Osteocyte (in vitro differentiated cells): ENCODE measurements around the gene ADAMTS8. TPM values are rescaled to one million over a fixed set of nuclear protein-coding genes. Genes with fewer than 3 reads are reported as not detected.

Experiments used
- DNase-seq: peaks from one replicate; pipeline ENCODE4 v3.0.0; 2021; ENCODE audit warnings: mixed read lengths; ENCODE audit not compliant: unreplicated experiment; ENCODE audit errors: extremely low spot score
- H3K27ac Mint-ChIP-seq: one replicate; pipeline ENCODE4 v1.8.0; 2021; ENCODE audit warnings: mild to moderate bottlenecking, mixed read lengths; ENCODE audit not compliant: unreplicated experiment
- H3K27me3 Mint-ChIP-seq: one replicate; pipeline ENCODE4 v1.8.0; 2021; ENCODE audit warnings: mixed read lengths; ENCODE audit not compliant: unreplicated experiment
- H3K36me3 Mint-ChIP-seq: one replicate; pipeline ENCODE4 v1.8.0; 2021; ENCODE audit warnings: mixed read lengths; ENCODE audit not compliant: unreplicated experiment
- H3K4me1 Mint-ChIP-seq: one replicate; pipeline ENCODE4 v1.8.0; 2021; ENCODE audit warnings: mixed read lengths; ENCODE audit not compliant: unreplicated experiment
- H3K4me3 Mint-ChIP-seq: one replicate; pipeline ENCODE4 v1.8.0; 2021; ENCODE audit warnings: mild to moderate bottlenecking, moderate library complexity, mixed read lengths; ENCODE audit not compliant: unreplicated experiment
- H3K9me3 Mint-ChIP-seq: one replicate; pipeline ENCODE4 v1.8.0; 2021; ENCODE audit warnings: mixed read lengths; ENCODE audit not compliant: unreplicated experiment
- CTCF ChIP-seq: fragments of 200-600 bp; sonication (generic); IDR thresholded peaks from 2 replicates; pipeline ENCODE4 v1.5.0; 2021; ENCODE audit warnings: antibody characterized with exemption, mild to moderate bottlenecking, moderate library complexity
- total RNA-seq: library from RNA; stranded (reverse); gene quantifications from 2 replicates; pipeline ENCODE4 v1.2.1, GENCODE V29; 2021

ADAMTS8 gene
- total RNA-seq, 1 donor from 2014 or later = 0.19 TPM

GRCh38 chr11:130415731-130416529 lies 12.5 kb downstream of the ADAMTS8 start:
- peaks cover 17% of the 10 kb centered on the region for H3K4me1 Mint-ChIP-seq
- H3K9me3 Mint-ChIP-seq = no peaks in the 10 kb centered on the region
- no peak overlapping the region for H3K27ac Mint-ChIP-seq
- H3K27me3 Mint-ChIP-seq = peaks cover 14% of the 10 kb centered on the region
- H3K36me3 Mint-ChIP-seq = no peaks in the 10 kb centered on the region
- DNase-seq = no peak
- H3K4me3 Mint-ChIP-seq = no peak overlapping the region
- no peak for TF ChIP-seq CTCF

GRCh38 chr11:130414107-130415080 lies 14.0 kb downstream of the ADAMTS8 start:
- no peak for DNase-seq
- H3K9me3 Mint-ChIP-seq = no peaks in the 10 kb centered on the region
- H3K27ac Mint-ChIP-seq = no peak overlapping the region
- no peaks in the 10 kb centered on the region for H3K36me3 Mint-ChIP-seq
- no peak overlapping the region for H3K4me3 Mint-ChIP-seq
- peaks cover 18% of the 10 kb centered on the region for H3K27me3 Mint-ChIP-seq
- H3K4me1 Mint-ChIP-seq = peaks cover 17% of the 10 kb centered on the region
- TF ChIP-seq CTCF = no peak

GRCh38 chr11:130413405-130414106 lies 14.9 kb downstream of the ADAMTS8 start:
- no peak for DNase-seq
- H3K4me1 Mint-ChIP-seq = peaks cover 13% of the 10 kb centered on the region
- H3K9me3 Mint-ChIP-seq = no peaks in the 10 kb centered on the region
- H3K36me3 Mint-ChIP-seq = no peaks in the 10 kb centered on the region
- no peak overlapping the region for H3K4me3 Mint-ChIP-seq
- TF ChIP-seq CTCF = no peak
- H3K27ac Mint-ChIP-seq = no peak overlapping the region
- H3K27me3 Mint-ChIP-seq = peaks cover 22% of the 10 kb centered on the region

GRCh38 chr11:130411223-130411622 lies 17.2 kb downstream of the ADAMTS8 start:
- Mint-ChIP-seq H3K27me3 (peaks cover 21% of the 10 kb centered on the region), H3K27ac (no peak overlapping the region), H3K9me3 (no peaks in the 10 kb centered on the region), H3K36me3 (no peaks in the 10 kb centered on the region), H3K4me3 (no peak overlapping the region), H3K4me1 (peaks cover 14% of the 10 kb centered on the region)
- no peak for DNase-seq
- no peak for TF ChIP-seq CTCF
